Thymus (tissue), 11 donors: ENCODE data around the gene TUBB6. TPM values are rescaled to one million over a fixed set of nuclear protein-coding genes. Genes with fewer than 3 reads are reported as not detected.

Experiments used
- DNase-seq, 9 donors: peaks; one replicate each; pipeline ENCODE4 v3.0.0-alpha.2; 2013; ENCODE audit warnings: low spot score in 9 of 9, low read depth in 6 of 9, missing footprints in 1 of 9
- H3K27ac ChIP-seq, 2 donors: one replicate each; pipeline ENCODE4 v1.5.1; 2013; ENCODE audit warnings: control low read depth in 1 of 2, low read depth in 1 of 2, low read length in 1 of 2, mild to moderate bottlenecking in 1 of 2, moderate library complexity in 1 of 2
- H3K27me3 ChIP-seq, 2 donors: one replicate each; pipeline ENCODE4 v1.5.1; 2013; ENCODE audit warnings: low read length in 1 of 2; ENCODE audit not compliant: control insufficient read depth in 2 of 2, insufficient read depth in 1 of 2
- H3K36me3 ChIP-seq, 2 donors: one replicate each; pipeline ENCODE4 v1.5.1; 2013; ENCODE audit warnings: low read length in 1 of 2, mild to moderate bottlenecking in 1 of 2, moderate library complexity in 1 of 2; ENCODE audit not compliant: control insufficient read depth in 2 of 2, insufficient read depth in 2 of 2
- H3K4me1 ChIP-seq, 2 donors: one replicate each; pipeline ENCODE4 v1.5.1; 2013; ENCODE audit warnings: low read length in 2 of 2; ENCODE audit not compliant: control insufficient read depth in 2 of 2, insufficient read depth in 2 of 2
- H3K4me3 ChIP-seq, 2 donors: one replicate each; pipeline ENCODE4 v1.5.1; 2013; ENCODE audit warnings: low read length in 2 of 2, control low read depth in 1 of 2, mild to moderate bottlenecking in 1 of 2
- H3K9me3 ChIP-seq, 2 donors: one replicate each; pipeline ENCODE4 v1.5.1; 2013; ENCODE audit warnings: low read length in 1 of 2, mild to moderate bottlenecking in 1 of 2; ENCODE audit not compliant: control insufficient read depth in 2 of 2, insufficient read depth in 1 of 2
- WGBS: extraction: QIAGEN DNeasy Blood & Tissue Kit; methylation state at CpG from one replicate; pipeline ENCODE4 v1.1.7; 2013; 5-methylcytosine and 5-hydroxymethylcytosine counted together
- polyA plus RNA-seq: library from polyadenylated mRNA; stranded (reverse); fragments of 200-250 nt; gene quantifications from one replicate; pipeline ENCODE4 v1.2.3, GENCODE V29; 2013
- total RNA-seq: library from RNA; stranded (reverse); fragments of 120-200 nt; gene quantifications from one replicate; pipeline ENCODE4 v1.2.4, GENCODE V29; 2013
- donor health status: healthy.

TUBB6 gene
- total and polyA plus RNA-seq, 2 donors = 24.9 to 46.6 TPM

DNA sequence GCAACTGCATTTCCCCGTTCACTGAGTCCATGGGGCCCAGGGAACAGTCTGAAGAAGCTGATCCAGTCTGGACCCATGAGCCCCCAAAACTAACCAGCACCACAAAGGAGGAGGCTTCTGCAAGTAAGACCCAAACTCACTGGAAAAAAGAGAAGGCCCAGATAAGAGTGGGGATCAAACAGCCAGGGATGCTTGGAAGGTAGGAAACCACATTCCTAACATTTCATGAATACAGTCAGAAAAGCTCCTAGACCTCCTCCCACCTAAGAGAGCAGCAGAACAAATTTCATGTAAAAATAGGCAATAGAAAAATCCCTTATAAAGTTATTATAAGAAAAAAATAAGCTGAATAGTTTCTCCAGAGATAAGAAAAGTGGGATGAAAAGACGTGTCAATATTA, 30.3 kb downstream of the TUBB6 start:
- no peaks in the 10 kb centered on the region for H3K27me3 ChIP-seq
- no peak overlapping the region for H3K27ac ChIP-seq
- no peaks in the 10 kb centered on the region for H3K9me3 ChIP-seq
- H3K4me1 ChIP-seq = no peaks in the 10 kb centered on the region
- H3K36me3 ChIP-seq = peaks cover 43 to 60% of the 10 kb centered on the region in 2 donors
- no peak overlapping the region for H3K4me3 ChIP-seq
- WGBS = 98% methylated on average over 2 of the region's 2 CpGs
- no peak for DNase-seq

- no peak overlapping the region for H3K4me3 ChIP-seq
- no peak for DNase-seq
- WGBS = 97% methylated on average over 5 of the region's 5 CpGs
- H3K36me3 ChIP-seq = peaks cover 44 to 62% of the 10 kb centered on the region in 2 donors
- H3K27me3 ChIP-seq = no peaks in the 10 kb centered on the region
- H3K4me1 ChIP-seq = no peaks in the 10 kb centered on the region
- no peaks in the 10 kb centered on the region for H3K9me3 ChIP-seq
- no peak overlapping the region for H3K27ac ChIP-seq
Observed at GRCh38 chr18:12340945-12341660, 33.1 kb downstream of the TUBB6 start.

- H3K27me3 ChIP-seq = no peaks in the 10 kb centered on the region
- WGBS = 98% methylated on average over 4 of the region's 4 CpGs
- H3K9me3 ChIP-seq = no peaks in the 10 kb centered on the region
- no peak for DNase-seq
- no peak overlapping the region for H3K4me3 ChIP-seq
- no peak overlapping the region for H3K27ac ChIP-seq
- peaks cover 40 to 58% of the 10 kb centered on the region in 2 donors for H3K36me3 ChIP-seq
- H3K4me1 ChIP-seq = no peaks in the 10 kb centered on the region
Observed at GRCh38 chr18:12342661-12343060, 34.6 kb downstream of the TUBB6 start.

GRCh38 chr18:12345491-12346239, 37.6 kb downstream of the TUBB6 start:
- no peak overlapping the region for H3K27ac ChIP-seq
- peaks cover 46 to 66% of the 10 kb centered on the region in 2 donors for H3K36me3 ChIP-seq
- no peak for DNase-seq
- H3K4me3 ChIP-seq = no peak overlapping the region
- no peaks in the 10 kb centered on the region for H3K9me3 ChIP-seq
- 97% methylated on average over 13 of the region's 13 CpGs for WGBS
- H3K27me3 ChIP-seq = no peaks in the 10 kb centered on the region
- no peaks in the 10 kb centered on the region for H3K4me1 ChIP-seq

GRCh38 chr18:12346240-12346565, 38.2 kb downstream of the TUBB6 start:
- Histone ChIP-seq H3K4me1 (no peaks in the 10 kb centered on the region), H3K9me3 (no peaks in the 10 kb centered on the region), H3K4me3 (no peak overlapping the region), H3K36me3 (peaks cover 45 to 71% of the 10 kb centered on the region in 2 donors), H3K27me3 (no peaks in the 10 kb centered on the region), H3K27ac (no peak overlapping the region)
- no peak for DNase-seq
- over 99% methylated on average over 7 of the region's 7 CpGs for WGBS

- Histone ChIP-seq H3K27me3 (no peaks in the 10 kb centered on the region), H3K36me3 (peaks cover 51 to 75% of the 10 kb centered on the region in 2 donors), H3K9me3 (no peaks in the 10 kb centered on the region), H3K4me3 (no peak overlapping the region), H3K4me1 (no peaks in the 10 kb centered on the region), H3K27ac (no peak overlapping the region)
- DNase-seq = no peak
- WGBS = 97% methylated on average over 4 of the region's 4 CpGs
Observed at GRCh38 chr18:12347895-12348294, 39.9 kb downstream of the TUBB6 start.

DNA sequence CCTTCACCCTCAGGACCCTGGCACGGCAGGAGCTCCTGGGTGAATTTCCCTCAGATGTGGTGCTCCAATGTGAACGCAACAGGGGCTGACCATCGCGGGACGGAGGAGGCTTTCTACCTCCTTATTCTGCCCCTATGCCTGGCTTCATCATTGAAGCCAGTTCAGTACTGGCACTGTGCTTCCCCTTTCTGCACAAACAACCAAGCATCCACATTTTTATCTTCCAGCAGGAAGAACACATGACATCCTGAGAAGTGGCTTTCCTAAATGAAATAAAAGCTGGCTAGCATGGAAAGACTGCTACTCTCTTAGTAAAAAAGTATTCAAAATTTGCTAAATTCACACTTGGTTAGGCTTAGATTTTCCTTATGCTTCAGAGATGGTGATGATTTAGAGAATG, 44.1 kb downstream of the TUBB6 start:
- DNase-seq = no peak
- Histone ChIP-seq H3K27me3 (no peaks in the 10 kb centered on the region), H3K4me3 (no peak overlapping the region), H3K36me3 (peaks cover 45 to 62% of the 10 kb centered on the region in 2 donors), H3K9me3 (no peaks in the 10 kb centered on the region), H3K4me1 (no peaks in the 10 kb centered on the region), H3K27ac (no peak overlapping the region)
- WGBS = 97% methylated on average over 5 of the region's 5 CpGs

GRCh38 chr18:12359515-12359927, 51.5 kb downstream of the TUBB6 start:
- Histone ChIP-seq H3K36me3 (peaks cover 50 to 73% of the 10 kb centered on the region in 2 donors), H3K4me1 (no peaks in the 10 kb centered on the region), H3K9me3 (no peaks in the 10 kb centered on the region), H3K4me3 (no peak overlapping the region), H3K27ac (no peak overlapping the region), H3K27me3 (no peaks in the 10 kb centered on the region)
- 98% methylated on average over 5 of the region's 5 CpGs for WGBS
- no peak for DNase-seq

GRCh38 chr18:12361770-12362378, 53.8 kb downstream of the TUBB6 start:
- Histone ChIP-seq H3K4me1 (no peaks in the 10 kb centered on the region), H3K27me3 (no peaks in the 10 kb centered on the region), H3K4me3 (no peak overlapping the region), H3K9me3 (no peaks in the 10 kb centered on the region), H3K27ac (no peak overlapping the region), H3K36me3 (peaks cover 49 to 76% of the 10 kb centered on the region in 2 donors)
- 85% methylated on average over 3 of the region's 3 CpGs for WGBS
- no peak for DNase-seq
